HepG2 (cell line): ENCODE results near the gene XPO5. TPM values are rescaled to one million over a fixed set of nuclear protein-coding genes. Genes with fewer than 3 reads are reported as not detected.

Source experiments
- ATAC-seq: fragments of 200-7000 bp; cut with Tn5 transposase; 3 replicates; pipeline ENCODE4 v1.9.1; 2020; ENCODE audit warnings: mild to moderate bottlenecking, moderate library complexity
- BruUV-seq: library from RNA; stranded (reverse); fragments of 400-500 nt; replicated peaks from 2 replicates; lab custom pipeline; 2021; lab: Mats Ljungman, UMichigan
- CTCF ChIA-PET: fragments of 300-600 bp; formaldehyde crosslinking; extraction: SDS; loops from one replicate; lab custom pipeline; 2021; ENCODE audit warnings: low total read pairs, inconsistent platforms, low intra/inter-chr PET ratio; lab: Yijun Ruan, JAX
- POLR2A ChIA-PET: fragments of 350-600 bp; sonication (Branson Sonifier 250); formaldehyde crosslinking; loops from one replicate; lab custom pipeline; 2020; ENCODE audit warnings: antibody characterized with exemption, inconsistent platforms; lab: Yijun Ruan, JAX
- DNase-seq: peaks from one replicate; pipeline ENCODE4 v3.0.0-alpha.2; 2015; ENCODE audit warnings: low spot score
- FAIRE-seq: peaks from 3 replicates; lab custom pipeline; 2011; peaks lifted over from hg19 to GRCh38; lab: Jason Lieb, UNC
- H2AFZ ChIP-seq: one replicate; pipeline ENCODE4 v1.6.1; 2011; ENCODE audit warnings: low read length, inconsistent platforms
- H3K27ac ChIP-seq: fragments of 300-600 bp; 3 replicates; pipeline ENCODE4 v1.8.0; 2011; ENCODE audit warnings: mixed run types, mild to moderate bottlenecking, mixed read lengths, low read length, inconsistent platforms; ENCODE audit not compliant: insufficient read depth; ENCODE audit errors: extremely low read length
- H3K27me3 ChIP-seq, 2 experiments: fragments of 200-600 bp in 1 of 2; 2 replicates in 1 of 2; 3 replicates in 1 of 2; pipeline versions ENCODE4 v1.6.0 to v1.8.0; 2011; ENCODE audit warnings: low read length in 2 of 2, mild to moderate bottlenecking in 2 of 2, moderate library complexity in 2 of 2, inconsistent platforms in 1 of 2; ENCODE audit not compliant: insufficient read depth in 2 of 2, control insufficient read depth in 1 of 2
- H3K36me3 ChIP-seq, 2 experiments: fragments of 200-600 bp in 1 of 2; replicated peaks in 1 of 2; 2 replicates in 1 of 2; 3 replicates in 1 of 2; pipeline versions ENCODE4 v1.5.1 to v1.8.0; 2011; ENCODE audit warnings: low read length in 2 of 2, inconsistent platforms in 1 of 2; ENCODE audit not compliant: insufficient read depth in 2 of 2, control insufficient read depth in 1 of 2
- H3K4me1 ChIP-seq: 2 replicates; pipeline ENCODE4 v1.5.1; 2012; ENCODE audit warnings: low read length, inconsistent platforms; ENCODE audit not compliant: insufficient read depth
- H3K4me2 ChIP-seq: 2 replicates; pipeline ENCODE4 v1.6.0; 2011; ENCODE audit warnings: low read depth, low read length, inconsistent platforms
- H3K4me3 ChIP-seq, 3 experiments: fragments of 200-600 bp in 1 of 3; sonication (generic), shearing (Covaris generic) in 1 of 3; replicated peaks in 1 of 3; 2 replicates each; pipeline ENCODE4 v1.5.1; 2011 to 2016; ENCODE audit warnings: low read length in 3 of 3, inconsistent platforms in 2 of 3, low read depth in 2 of 3, mild to moderate bottlenecking in 2 of 3, control low read depth in 1 of 3, mixed read lengths in 1 of 3; ENCODE audit not compliant: insufficient read depth in 1 of 3
- H3K79me2 ChIP-seq: one replicate; pipeline ENCODE4 v1.6.1; 2011; ENCODE audit warnings: low read length, inconsistent platforms; ENCODE audit not compliant: insufficient read depth
- H3K9ac ChIP-seq: 2 replicates; pipeline ENCODE4 v1.6.0; 2011; ENCODE audit warnings: mild to moderate bottlenecking, low read depth, low read length, inconsistent platforms; ENCODE audit not compliant: insufficient read depth
- H3K9me3 ChIP-seq: 2 replicates; pipeline ENCODE4 v1.5.1; 2012; ENCODE audit warnings: mild to moderate bottlenecking, low read length
- H4K20me1 ChIP-seq: 2 replicates; pipeline ENCODE4 v1.6.0; 2011; ENCODE audit warnings: inconsistent platforms, mild to moderate bottlenecking, low read length, moderate library complexity; ENCODE audit not compliant: insufficient read depth
- AFF4 ChIP-seq: sonication (generic); formaldehyde crosslinking; IDR thresholded peaks from 2 replicates; pipeline ENCODE4 v1.4.0; 2020; ENCODE audit warnings: missing genetic modification reagents
- DDIT3 ChIP-seq: sonication (generic); formaldehyde crosslinking; IDR thresholded peaks from 2 replicates; pipeline ENCODE4 v1.4.0; 2020; ENCODE audit warnings: mild to moderate bottlenecking, missing genetic modification reagents
- E2F1 ChIP-seq: sonication (generic); formaldehyde crosslinking; IDR thresholded peaks from 2 replicates; pipeline ENCODE4 v1.5.0; 2020; ENCODE audit warnings: missing genetic modification reagents
- EED ChIP-seq: sonication (generic); formaldehyde crosslinking; IDR thresholded peaks from 2 replicates; pipeline ENCODE4 v1.5.0; 2020; ENCODE audit warnings: mild to moderate bottlenecking, missing genetic modification reagents
- PITX1 ChIP-seq: sonication (generic); formaldehyde crosslinking; IDR thresholded peaks from 2 replicates; pipeline ENCODE4 v1.5.1; 2020; ENCODE audit warnings: mild to moderate bottlenecking, missing genetic modification reagents
- TFAP4 ChIP-seq: sonication (generic); IDR thresholded peaks from 2 replicates; pipeline ENCODE4 v1.6.1; 2016; ENCODE audit warnings: low read depth, borderline replicate concordance
- ZNF674 ChIP-seq: sonication (generic); formaldehyde crosslinking; IDR thresholded peaks from 2 replicates; pipeline ENCODE4 v1.5.0; 2020; ENCODE audit warnings: low read depth, mild to moderate bottlenecking, missing genetic modification reagents
- ZNF703 ChIP-seq: sonication (generic); formaldehyde crosslinking; IDR thresholded peaks from 2 replicates; pipeline ENCODE4 v1.5.1; 2020; ENCODE audit warnings: missing genetic modification reagents, mild to moderate bottlenecking, moderate library complexity, borderline replicate concordance
- ZNF800 ChIP-seq: sonication (generic); formaldehyde crosslinking; IDR thresholded peaks from 2 replicates; pipeline ENCODE4 v1.4.0; 2020; ENCODE audit warnings: missing genetic modification reagents
- ZNF878 ChIP-seq: sonication (generic); formaldehyde crosslinking; IDR thresholded peaks from 2 replicates; pipeline ENCODE4 v1.8.1; 2023; ENCODE audit warnings: mild to moderate bottlenecking, missing genetic modification reagents, moderate library complexity
- ZSCAN9 ChIP-seq: IDR thresholded peaks from 2 replicates; pipeline ENCODE4 v1.6.1; 2016; ENCODE audit warnings: borderline replicate concordance
- WGBS: methylation state at CpG from one replicate; pipeline ENCODE4 v1.1.6; 2017; ENCODE audit warnings: low lambda C conversion rate; 5-methylcytosine and 5-hydroxymethylcytosine counted together
- in situ Hi-C: cut with HindIII; loops from 2 replicates; pipeline ENCODE4 v1.10.0; 2017; ENCODE audit warnings: low pct_unique_long_range_greater_than_20kb; ENCODE audit not compliant: extremely low pct_ligation_motif_present
- intact Hi-C: fragments of 100-400 bp; cut with micrococcal nuclease; formaldehyde crosslinking; loops from one replicate; pipeline ENCODE4 v1.10.0; 2022; ENCODE audit not compliant: unreplicated experiment
- polyA plus RNA-seq, 8 experiments: library from polyadenylated mRNA; depleted of rRNA in 3 of 8; stranded (reverse) in 7 of 8; unstranded in 1 of 8; fragments of >200 nt; fragmentation: Illumina TruSeq in 4 of 8; extraction: Trizol in 4 of 8; gene quantifications; 2 replicates each; pipeline versions ENCODE4 v1.2.1 to v1.2.3, GENCODE V29; 2011 to 2016; ENCODE audit warnings: low read depth in 4 of 8, missing spikeins in 1 of 8, mixed read lengths in 1 of 8; ENCODE audit not compliant: insufficient read depth in 1 of 8
- total RNA-seq, 5 experiments: library from RNA; depleted of rRNA; stranded (reverse); fragments of >200 nt; fragmentation: Illumina TruSeq; extraction: Trizol; gene quantifications; 2 replicates each; pipeline ENCODE4 v1.2.3, GENCODE V29; 2016; ENCODE audit warnings: low read depth in 1 of 5

The XPO5 gene
- total and polyA plus RNA-seq, 2 of the 13 experiments (the other 11 are each of a cell fraction or from before 2014, with no cell fraction given) = 52.2 to 68.0 TPM

- 0 out of 2 replicates have a peak, but pooled peaks have one; percentile 81 for TF ChIP-seq ZNF878 (CRISPR knock-in tag)
Measured at GRCh38 chr6:43516697-43517504, 58.9 kb downstream of the XPO5 start, which contains the start of the genes POLR1C and YIPF3 (continued).

GRCh38 chr6:43516367-43516696, 59.5 kb downstream of the XPO5 start:
- ChIA-PET CTCF (no interaction called here), POLR2A (interaction anchor here (0.6 to 2.0 kb wide), 12 partner anchors 10 to 502 kb away, joined by 3 to 11 read pairs (median 5); partner anchors contain the start of genes ABCC10, GTPBP2, KLHDC3 and MEA1)
- no peaks in the 10 kb centered on the region for H3K9me3 ChIP-seq
- in situ Hi-C loops (no loop called here), intact Hi-C loops (loop anchor here (5.0 kb wide), 1 partner anchor 61 kb away; the partner anchor contains the start of genes POLH and XPO5)
- peaks cover 36% of the 10 kb centered on the region for H3K4me1 ChIP-seq
- H3K4me3 ChIP-seq = peak overlapping the region; percentile 85 to 99 (median 93)
- no peaks in the 10 kb centered on the region for H4K20me1 ChIP-seq
- ATAC-seq (peak; percentile 31), DNase-seq (no peak), FAIRE-seq (no peak)
- peak overlapping the region; percentile 98 for H3K9ac ChIP-seq
- H3K4me2 ChIP-seq = peak overlapping the region; percentile 91
- peaks cover 52% of the 10 kb centered on the region for H3K79me2 ChIP-seq
- peaks cover 0 to 5% of the 10 kb centered on the region in 2 experiments; a peak in 1 of 5 replicates for H3K27me3 ChIP-seq
- no peak overlapping the region for H2AFZ ChIP-seq
- no TSS peak for BruUV-seq
- H3K27ac ChIP-seq = peak overlapping the region; percentile 72
- 4% methylated on average over 7 of the region's 10 CpGs for whole genome bisulfite sequencing
- H3K36me3 ChIP-seq = peaks cover 34 to 60% of the 10 kb centered on the region in 2 experiments
- TF ChIP-seq EED (0 out of 2 replicates have a peak, but pooled peaks have one; percentile 1), AFF4 (CRISPR knock-in tag) (0 out of 2 replicates have a peak, but pooled peaks have one; percentile 37), ZNF703 (no peak), E2F1 (CRISPR knock-in tag) (no peak), ZNF800 (CRISPR knock-in tag) (no peak), ZSCAN9 (CRISPR knock-in tag) (0 out of 2 replicates have a peak, but pooled peaks have one; percentile 2), DDIT3 (CRISPR knock-in tag) (0 out of 2 replicates have a peak, but pooled peaks have one; percentile 24), PITX1 (CRISPR knock-in tag) (0 out of 2 replicates have a peak, but pooled peaks have one; percentile 6), TFAP4 (peak; percentile 55; the same call in 1 of the 2 replicates), ZNF674 (CRISPR knock-in tag) (peak; percentile 12; the same call in 1 of the 2 replicates)
